RCC 7860 (cell line): ENCODE data around the gene KIF5A.
"Not testable (repeated sequence)": the region's sequence is repeated elsewhere in the genome, so short reads cannot be mapped to it uniquely, and the experiment has no call there.

ENCODE experiments used
- DNase-seq: peaks from one replicate; pipeline ENCODE4 v3.0.0-alpha.2; 2015; ENCODE audit warnings: low spot score
- FAIRE-seq: peaks from 2 replicates; lab custom pipeline; 2012; peaks lifted over from hg19 to GRCh38; lab: Jason Lieb, UNC

Gene KIF5A

DNA sequence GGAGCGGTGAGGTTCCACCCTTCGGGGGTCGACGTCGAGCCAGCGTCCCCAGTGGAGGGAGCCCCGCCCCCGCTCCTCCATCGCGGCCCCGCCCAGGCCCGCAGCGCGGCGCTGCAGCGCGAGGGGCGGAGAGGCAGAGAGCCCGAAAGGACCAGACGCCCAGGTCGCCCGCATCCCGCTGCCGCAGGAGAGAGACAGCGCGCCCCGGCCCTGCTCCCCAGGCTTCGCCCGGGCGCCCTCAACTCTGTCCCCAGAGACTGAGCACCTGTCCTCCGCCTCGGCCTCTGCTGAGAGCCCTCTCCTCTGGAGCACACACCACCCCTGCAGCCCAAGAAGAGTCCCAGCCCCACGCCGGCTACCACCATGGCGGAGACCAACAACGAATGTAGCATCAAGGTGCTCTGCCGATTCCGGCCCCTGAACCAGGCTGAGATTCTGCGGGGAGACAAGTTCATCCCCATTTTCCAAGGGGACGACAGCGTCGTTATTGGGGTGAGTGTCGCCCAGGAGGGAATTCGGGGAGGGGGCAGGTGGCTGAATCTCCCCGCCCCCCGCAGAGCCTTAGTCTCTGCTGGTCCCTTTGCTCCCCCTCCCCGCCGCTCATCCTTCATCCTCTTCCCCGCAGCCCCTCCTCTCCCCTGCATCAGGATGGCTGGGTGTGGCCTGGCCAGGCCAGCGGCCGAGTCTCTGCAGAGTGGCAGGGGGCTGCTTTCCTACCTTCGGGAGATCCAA lies at the start of gene KIF5A:
KIF5A (plus strand) TSS at position 136 of the 732 bp plus-strand sequence; CDS start at position 364, 228 bp downstream.
- DNase-seq, result no peak
- FAIRE-seq, result no peak

DNA sequence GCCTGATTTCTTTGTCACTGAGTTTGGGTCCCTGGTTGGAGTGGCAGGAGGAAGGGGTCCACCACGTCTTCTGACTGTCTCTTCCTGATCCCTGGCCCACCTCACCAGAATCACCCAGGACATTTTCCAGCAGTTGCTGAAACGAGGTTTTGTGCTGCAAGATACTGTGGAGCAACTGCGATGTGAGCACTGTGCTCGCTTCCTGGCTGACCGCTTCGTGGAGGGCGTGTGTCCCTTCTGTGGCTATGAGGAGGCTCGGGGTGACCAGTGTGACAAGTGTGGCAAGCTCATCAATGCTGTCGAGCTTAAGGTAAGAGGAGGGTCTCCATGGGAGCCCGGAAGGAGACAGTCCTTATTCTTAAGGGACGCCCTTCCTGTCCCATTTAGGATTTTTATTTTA lies 49.6 kb upstream of the KIF5A start:
- FAIRE-seq (no peak), DNase-seq (no peak)

DNA sequence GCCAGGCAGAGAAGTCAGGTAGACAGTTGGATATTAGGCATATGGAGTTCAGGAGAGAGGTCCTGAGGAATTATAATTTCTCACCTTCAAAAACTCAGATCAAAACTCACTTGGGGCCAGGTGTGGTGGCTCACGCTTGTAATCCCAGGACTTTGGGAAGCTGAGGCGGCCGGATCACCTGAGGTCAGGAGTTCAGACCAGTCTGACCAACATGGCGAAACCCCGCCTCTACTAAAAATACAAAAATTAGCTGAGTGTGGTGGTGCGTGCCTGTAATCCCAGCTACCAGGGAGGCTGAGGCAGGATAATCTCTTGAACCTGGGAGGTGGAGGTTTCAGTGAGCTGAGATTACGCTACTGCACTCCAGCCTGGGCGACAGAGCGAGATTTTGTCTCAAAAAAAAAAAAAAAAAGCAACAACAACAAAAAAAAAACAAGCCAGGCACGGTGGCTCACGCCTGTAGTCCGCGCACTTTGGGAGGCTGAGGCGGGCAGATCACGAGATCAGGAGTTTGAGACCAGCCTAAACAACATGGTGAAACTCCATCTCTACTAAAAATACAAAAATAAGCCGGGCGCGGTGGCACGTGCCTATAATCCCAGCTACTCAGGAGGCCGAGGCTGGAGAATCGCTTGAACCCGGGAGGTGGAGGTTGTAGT lies 47.4 kb upstream of the KIF5A start:
- FAIRE-seq, result not testable (repeated sequence)

DNA sequence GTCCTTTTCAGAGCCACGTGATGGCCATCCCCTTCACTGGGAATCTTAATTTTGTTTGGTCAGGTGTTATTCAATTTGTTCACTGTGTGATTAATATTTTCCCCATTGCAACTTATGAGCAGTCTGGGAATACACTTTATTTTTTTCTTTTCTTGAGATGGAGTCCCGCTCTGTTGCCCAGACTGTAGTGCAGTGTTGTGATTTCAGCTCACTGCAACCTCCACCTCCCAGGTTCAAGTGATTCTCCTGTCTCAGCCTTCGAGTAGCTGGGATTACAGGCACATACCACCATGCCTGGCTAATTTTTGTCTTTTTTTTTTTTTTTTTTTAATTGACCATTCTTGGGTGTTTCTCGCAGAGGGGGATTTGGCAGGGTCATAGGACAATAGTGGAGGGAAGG lies 43.3 kb upstream of the KIF5A start:
- not testable (repeated sequence) for FAIRE-seq, DNase-seq

More for the DNA sequence above, 47.4 kb upstream of the KIF5A start:
- not testable (repeated sequence) for DNase-seq

DNA sequence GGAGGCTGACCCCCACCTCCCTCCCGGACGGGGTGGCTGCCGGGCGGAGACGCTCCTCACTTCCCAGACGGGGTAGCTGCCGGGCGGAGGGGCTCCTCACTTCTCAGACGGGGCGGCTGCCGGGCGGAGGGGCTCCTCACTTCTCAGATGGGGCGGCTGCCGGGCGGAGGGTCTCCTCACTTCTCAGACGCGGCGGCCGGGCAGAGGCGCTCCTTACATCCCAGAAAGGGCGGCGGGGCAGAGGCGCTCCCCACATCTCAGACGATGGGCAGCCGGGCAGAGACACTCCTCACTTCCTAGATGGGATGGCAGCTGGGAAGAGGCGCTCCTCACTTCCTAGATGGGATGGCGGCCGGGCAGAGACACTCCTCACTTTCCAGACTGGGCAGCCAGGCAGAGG lies 42.0 kb upstream of the KIF5A start:
- DNase-seq, FAIRE-seq: not testable (repeated sequence)

DNA sequence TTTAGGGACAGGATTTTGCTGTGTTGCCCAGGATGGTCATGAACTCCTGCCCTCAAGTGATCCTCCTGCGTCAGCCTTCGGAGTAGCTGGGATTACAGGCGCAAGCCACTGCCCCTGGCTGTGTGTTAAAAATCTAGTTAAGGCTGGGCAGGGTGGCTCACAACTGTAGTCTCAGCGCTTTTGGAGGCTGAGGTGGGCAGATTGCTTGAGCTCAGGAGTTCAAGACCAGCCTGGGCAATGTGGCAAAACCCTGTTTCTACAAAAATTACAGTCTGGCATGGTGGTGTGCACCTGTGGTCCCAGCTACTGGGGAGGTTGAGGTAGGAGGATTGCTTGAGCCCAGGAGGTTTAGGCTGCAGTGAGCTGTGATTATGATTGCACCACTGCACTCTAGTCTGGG lies 38.7 kb upstream of the KIF5A start:
- FAIRE-seq (no peak), DNase-seq (no peak)

DNA sequence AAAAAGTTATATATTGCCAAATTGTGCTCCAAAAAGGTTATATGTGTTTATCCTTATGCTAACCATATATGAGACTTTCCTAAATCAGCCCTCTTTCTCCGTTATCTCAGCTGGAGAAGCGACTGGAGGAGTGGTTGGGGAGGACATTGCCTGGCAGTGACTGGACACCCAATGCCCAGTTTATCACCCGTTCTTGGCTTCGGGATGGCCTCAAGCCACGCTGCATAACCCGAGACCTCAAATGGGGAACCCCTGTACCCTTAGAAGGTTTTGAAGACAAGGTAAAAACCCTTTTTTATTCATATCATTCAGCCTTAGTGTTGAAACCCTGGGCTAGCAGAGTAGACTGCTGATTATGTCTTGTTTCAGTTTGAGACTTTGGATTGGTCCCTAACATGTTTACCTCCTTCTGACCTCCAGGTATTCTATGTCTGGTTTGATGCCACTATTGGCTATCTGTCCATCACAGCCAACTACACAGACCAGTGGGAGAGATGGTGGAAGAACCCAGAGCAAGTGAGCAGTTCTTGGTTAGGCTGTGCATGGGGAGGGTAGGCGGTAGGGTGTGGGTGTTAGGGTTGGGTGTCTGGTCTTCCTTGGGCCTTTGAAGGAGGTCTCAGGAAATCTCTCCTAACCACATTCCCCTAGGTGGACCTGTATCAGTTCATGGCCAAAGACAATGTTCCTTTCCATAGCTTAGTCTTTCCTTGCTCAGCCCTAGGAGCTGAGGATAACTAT lies 38.1 kb upstream of the KIF5A start:
- DNase-seq, result no peak
- no peak for FAIRE-seq

DNA sequence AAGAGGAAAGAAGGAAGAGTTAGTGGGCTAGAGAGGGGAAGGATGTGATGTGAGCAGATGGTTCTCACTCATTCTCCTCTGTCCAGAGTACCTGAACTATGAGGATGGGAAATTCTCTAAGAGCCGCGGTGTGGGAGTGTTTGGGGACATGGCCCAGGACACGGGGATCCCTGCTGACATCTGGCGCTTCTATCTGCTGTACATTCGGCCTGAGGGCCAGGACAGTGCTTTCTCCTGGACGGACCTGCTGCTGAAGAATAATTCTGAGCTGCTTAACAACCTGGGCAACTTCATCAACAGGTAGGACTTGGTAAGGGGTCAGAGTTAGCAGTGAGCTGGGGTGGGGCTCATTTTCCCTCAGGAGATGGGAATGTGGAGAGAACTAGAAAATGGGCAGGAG lies 37.2 kb upstream of the KIF5A start:
- FAIRE-seq (no peak), DNase-seq (no peak)

DNA sequence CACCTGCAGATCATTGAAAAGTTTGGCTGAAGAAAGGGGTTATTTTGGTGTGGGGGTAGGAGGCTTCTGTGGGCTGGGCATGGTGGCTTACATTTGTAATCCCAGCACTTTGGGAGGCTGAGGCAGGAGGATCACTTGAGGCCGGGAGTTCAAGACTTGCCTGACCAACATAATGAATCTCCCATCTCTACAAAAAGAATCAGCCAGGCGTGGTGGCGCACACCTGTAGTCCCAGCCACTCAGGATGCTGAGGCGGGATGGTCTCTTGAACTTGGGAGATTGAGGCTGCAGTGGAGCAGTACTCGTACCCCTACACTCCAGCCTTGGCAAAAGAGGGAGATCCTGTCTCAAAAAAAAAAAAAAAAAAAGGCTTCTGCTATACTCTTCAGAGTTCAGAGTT lies 36.6 kb upstream of the KIF5A start:
- DNase-seq, result no peak
- no peak for FAIRE-seq

DNA sequence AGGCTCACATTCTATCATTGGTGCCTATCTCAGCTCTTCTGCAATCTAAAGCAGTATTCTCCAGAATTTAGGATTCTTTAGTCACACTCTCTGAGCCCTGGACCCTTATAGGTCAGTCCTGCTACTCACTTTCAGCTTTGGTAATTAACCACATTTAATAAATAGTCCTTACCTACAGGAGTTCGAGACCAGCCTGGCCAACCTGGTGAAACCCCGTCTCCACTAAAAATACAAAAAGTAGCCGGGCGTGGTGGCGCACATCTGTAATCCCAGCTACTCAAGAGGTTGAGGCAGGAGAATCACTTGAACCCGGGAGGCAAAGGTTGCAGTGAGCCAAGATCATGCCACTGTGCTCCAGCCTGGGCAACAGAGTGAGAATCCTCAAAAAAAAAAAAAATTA lies 36.2 kb upstream of the KIF5A start:
- not testable (repeated sequence) for FAIRE-seq, DNase-seq

DNA sequence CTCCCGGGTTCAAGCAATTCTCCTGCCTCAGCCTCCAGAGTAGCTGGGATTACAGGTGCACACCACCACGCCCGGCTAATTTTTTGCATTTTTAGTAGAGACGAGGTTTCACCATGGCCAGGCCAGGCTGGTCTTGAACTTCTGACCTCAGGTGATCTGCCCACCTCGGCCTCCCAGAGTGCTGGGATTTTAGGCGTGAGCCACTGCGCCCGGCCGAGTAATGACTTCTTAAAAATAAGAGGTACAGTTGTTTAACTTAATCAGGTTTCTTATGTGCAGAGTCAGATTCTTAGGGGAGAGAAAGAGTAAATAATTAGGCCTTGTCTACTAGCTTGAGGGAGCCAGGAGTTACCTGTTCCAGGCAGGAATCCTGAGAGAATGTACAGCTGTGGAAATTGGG lies 35.6 kb upstream of the KIF5A start:
- DNase-seq, FAIRE-seq: not testable (repeated sequence)

DNA sequence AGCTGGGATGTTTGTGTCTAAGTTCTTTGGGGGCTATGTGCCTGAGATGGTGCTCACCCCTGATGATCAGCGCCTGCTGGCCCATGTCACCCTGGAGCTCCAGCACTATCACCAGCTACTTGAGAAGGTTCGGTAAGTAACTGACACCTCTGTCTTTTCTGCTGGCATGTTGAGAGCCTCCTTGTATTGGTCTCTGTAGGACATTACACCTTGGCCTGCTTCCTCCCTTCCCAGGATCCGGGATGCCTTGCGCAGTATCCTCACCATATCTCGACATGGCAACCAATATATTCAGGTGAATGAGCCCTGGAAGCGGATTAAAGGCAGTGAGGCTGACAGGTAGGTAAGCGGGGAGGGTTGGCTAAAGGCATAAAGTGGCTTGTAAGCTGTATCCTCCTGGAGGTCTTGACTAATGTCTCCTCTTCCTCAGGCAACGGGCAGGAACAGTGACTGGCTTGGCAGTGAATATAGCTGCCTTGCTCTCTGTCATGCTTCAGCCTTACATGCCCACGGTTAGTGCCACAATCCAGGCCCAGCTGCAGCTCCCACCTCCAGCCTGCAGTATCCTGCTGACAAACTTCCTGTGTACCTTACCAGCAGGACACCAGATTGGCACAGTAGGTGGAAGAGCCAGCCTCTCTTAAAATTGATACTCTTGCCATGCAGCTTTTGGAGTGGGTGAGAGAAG lies 35.0 kb upstream of the KIF5A start:
- no peak for DNase-seq
- FAIRE-seq, result no peak

DNA sequence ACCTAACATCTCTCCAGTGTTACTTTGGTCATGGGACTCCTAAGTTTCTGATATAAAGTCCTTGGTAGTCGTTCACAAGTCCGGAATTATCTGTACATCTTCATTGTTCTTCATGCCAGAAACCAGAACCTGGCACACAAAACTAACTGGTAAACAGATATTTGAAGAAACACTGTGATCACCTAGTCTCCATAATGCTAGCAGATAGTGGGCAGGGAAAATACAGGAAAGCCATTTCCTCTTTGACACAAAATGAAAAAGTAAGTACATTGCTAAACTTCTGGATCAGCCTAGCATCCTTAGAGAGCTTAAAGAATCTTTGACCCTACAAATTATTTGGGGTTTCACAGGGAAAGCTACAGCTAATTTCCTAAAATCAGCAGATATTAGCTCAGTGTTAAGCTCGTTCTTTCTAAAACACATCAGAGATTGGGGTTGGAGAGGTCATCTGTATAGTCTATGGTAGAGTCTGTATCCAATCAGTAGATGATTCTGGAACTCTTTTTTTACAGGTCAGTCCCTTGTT lies 34.4 kb upstream of the KIF5A start:
- FAIRE-seq, result no peak
- DNase-seq, result no peak

DNA sequence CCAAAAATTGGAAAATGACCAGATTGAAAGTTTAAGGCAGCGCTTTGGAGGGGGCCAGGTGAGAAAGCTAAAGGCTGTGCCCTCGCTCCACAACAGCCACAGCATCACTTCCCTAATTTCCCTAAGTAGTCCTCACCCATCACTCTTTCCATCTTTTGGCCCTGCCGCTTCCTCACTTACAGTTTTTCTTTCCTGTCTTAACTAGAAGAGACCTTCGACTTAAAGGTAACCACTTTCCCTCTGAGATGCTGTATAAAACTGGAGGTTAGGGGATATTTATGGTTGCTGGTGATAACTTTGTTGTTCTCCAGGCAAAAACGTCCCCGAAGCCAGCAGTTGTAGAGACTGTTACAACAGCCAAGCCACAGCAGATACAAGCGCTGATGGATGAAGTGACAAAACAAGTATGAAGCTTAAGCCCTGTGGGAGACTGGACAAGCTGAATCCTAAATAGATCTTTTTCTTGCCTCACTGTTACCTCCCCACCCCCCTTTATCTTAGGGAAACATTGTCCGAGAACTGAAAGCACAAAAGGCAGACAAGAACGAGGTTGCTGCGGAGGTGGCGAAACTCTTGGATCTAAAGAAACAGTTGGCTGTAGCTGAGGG lies 33.8 kb upstream of the KIF5A start:
- FAIRE-seq (no peak), DNase-seq (no peak)

DNA sequence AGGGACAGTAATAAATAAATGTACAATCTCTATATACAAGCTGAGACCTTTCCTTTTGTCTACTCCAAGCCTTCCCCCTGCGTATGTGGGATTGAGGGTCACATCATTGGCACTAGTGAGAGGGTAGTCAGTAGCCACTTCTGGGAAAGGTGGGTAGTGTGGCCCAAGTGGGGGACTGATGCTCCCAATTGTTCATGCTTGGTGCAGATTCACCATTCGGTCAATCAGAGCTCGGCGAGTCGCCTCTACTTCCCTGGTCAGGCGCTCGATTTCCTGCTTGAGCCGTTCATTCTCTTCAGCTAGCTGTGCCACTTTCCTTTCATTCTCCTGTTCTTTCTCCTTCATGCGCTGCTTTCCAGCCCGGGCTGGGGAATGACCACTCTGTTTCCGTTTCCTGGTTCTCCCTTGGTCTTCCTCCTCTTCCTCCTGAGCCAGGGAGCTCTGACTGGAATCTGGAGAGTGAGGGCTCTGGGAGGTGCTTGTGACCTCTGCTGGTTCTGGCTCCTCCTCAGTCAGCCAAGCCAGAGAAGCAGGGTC lies 33.2 kb upstream of the KIF5A start:
- FAIRE-seq, result no peak
- no peak for DNase-seq

DNA sequence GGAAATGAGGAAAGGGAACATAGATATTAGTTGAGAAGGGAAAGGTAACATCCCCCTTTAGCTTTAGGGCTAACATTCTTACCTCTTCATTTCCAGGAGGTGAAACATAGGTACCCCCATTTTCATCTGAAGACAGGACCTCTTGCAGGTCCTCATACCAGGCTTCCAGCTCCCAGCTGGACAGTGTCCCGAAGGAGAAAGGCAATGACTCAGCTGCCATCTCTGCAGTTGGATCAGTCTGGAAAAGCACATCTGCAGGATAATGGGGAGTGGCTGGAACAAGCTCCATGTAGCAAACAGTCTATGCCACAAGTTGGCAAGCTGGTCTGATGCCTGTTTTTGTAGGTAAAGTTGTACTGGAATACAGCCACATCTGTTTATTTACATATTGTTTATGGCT lies 32.7 kb upstream of the KIF5A start:
- peak; percentile 5 for DNase-seq
- FAIRE-seq, result no peak

DNA sequence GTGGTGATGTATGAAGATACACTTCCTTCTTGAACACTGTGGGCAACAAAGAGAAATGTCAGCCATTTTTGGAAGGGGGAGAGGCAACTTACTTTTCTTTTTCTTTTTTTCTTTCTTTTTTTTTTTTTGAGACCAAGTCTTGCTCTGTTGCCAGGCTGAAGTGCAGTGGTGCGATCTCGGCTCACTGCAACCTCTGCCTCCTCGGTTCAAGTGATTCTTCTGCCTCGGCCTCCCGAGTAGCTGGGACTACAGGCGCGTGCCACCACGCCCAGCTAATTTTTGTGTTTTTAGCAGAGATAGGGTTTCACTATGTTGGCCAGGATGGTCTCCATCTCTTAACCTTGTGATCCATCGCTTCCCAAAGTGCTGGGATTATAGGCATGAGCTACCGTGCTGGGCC lies 32.1 kb upstream of the KIF5A start:
- not testable (repeated sequence) for FAIRE-seq, DNase-seq

DNA sequence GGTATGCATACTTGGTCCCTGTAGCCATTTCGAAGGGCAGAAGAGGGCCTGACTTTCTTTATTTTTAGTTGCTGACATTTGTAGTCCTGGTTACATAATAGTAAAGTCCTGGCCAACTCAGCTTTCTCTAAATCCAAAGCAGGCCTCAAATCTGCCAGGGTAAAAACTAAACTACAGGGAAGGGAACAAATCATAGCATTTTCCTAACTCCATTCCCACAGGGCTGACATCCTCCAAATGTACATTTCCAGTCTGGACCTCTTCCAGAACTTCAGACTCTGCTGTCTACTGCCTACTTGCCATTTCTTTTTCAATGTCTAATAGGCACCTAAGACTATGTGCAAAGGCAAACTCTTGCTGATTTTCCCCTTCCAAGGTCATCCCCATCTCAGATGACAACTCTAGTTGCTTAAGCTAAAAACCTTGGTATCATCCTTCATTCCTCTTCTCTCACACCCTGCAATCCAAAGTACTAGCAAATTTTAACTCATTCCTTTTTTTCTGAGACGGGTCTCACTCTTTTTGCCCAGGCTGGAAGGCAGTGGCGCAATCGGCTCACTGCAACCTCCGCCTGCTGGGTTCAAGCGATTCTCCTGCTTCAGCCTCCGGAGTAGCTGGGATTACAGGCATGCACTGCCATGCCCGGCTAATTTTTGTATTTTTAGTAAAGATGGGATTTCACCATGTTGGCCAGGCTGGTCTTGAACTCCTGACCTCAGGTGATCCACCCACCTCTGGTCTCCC lies 31.5 kb upstream of the KIF5A start:
- FAIRE-seq (no peak), DNase-seq (no peak)
